Measurements from ENCODE around the gene CSRP1.

The CSRP1 gene

GRCh38 chr1:201459775-201460174, 47.1 kb downstream of the CSRP1 start:
- no peaks in the 10 kb centered on the region for H3K9me3 ChIP-seq (ENCODE audit: severe bottlenecking)
- no peak for DNase-seq
- H3K27me3 ChIP-seq (ENCODE audit: insufficient read depth, low read depth, severe bottlenecking) = no peaks in the 10 kb centered on the region
- no peak for TF ChIP-seq CTCF (IDR thresholded peaks at IDR 0.05; ENCODE audit: low read depth, low read length)
- H3K27ac ChIP-seq = no peak overlapping the region
- H3K4me3 ChIP-seq (ENCODE audit: low read depth, low read length) = no peak overlapping the region
- H3K36me3 ChIP-seq = peaks cover 8% of the 10 kb centered on the region

GRCh38 chr1:201459052-201459451, 47.9 kb downstream of the CSRP1 start:
- Histone ChIP-seq H3K4me3 (ENCODE audit: low read depth, low read length) (no peak overlapping the region), H3K36me3 (peaks cover 1% of the 10 kb centered on the region), H3K27me3 (ENCODE audit: insufficient read depth, low read depth, severe bottlenecking) (no peaks in the 10 kb centered on the region), H3K9me3 (ENCODE audit: severe bottlenecking) (no peaks in the 10 kb centered on the region), H3K27ac (no peak overlapping the region)
- no peak for TF ChIP-seq CTCF (IDR thresholded peaks at IDR 0.05; ENCODE audit: low read depth, low read length)
- DNase-seq = no peak

- Histone ChIP-seq H3K9me3 (ENCODE audit: severe bottlenecking) (no peaks in the 10 kb centered on the region), H3K27ac (no peak overlapping the region), H3K36me3 (no peaks in the 10 kb centered on the region), H3K27me3 (ENCODE audit: insufficient read depth, low read depth, severe bottlenecking) (no peaks in the 10 kb centered on the region), H3K4me3 (ENCODE audit: low read depth, low read length) (no peak overlapping the region)
- TF ChIP-seq CTCF (IDR thresholded peaks at IDR 0.05; ENCODE audit: low read depth, low read length) = no peak
- DNase-seq = no peak
Observed at GRCh38 chr1:201457508-201457960, 49.4 kb downstream of the CSRP1 start.

- DNase-seq = no peak
- Histone ChIP-seq H3K9me3 (ENCODE audit: severe bottlenecking) (no peaks in the 10 kb centered on the region), H3K36me3 (no peaks in the 10 kb centered on the region), H3K4me3 (ENCODE audit: low read depth, low read length) (no peak overlapping the region), H3K27ac (no peak overlapping the region), H3K27me3 (ENCODE audit: insufficient read depth, low read depth, severe bottlenecking) (no peaks in the 10 kb centered on the region)
- TF ChIP-seq CTCF (IDR thresholded peaks at IDR 0.05; ENCODE audit: low read depth, low read length) = no peak
Observed at GRCh38 chr1:201456499-201457309, 50.2 kb downstream of the CSRP1 start.

- no peak overlapping the region for H3K4me3 ChIP-seq (ENCODE audit: low read depth, low read length)
- no peak overlapping the region for H3K27ac ChIP-seq
- no peaks in the 10 kb centered on the region for H3K27me3 ChIP-seq (ENCODE audit: insufficient read depth, low read depth, severe bottlenecking)
- TF ChIP-seq CTCF (IDR thresholded peaks at IDR 0.05; ENCODE audit: low read depth, low read length) = no peak
- H3K36me3 ChIP-seq = no peaks in the 10 kb centered on the region
- no peaks in the 10 kb centered on the region for H3K9me3 ChIP-seq (ENCODE audit: severe bottlenecking)
- DNase-seq = no peak
Observed at GRCh38 chr1:201455098-201455497, 51.8 kb downstream of the CSRP1 start.

- H3K9me3 ChIP-seq (ENCODE audit: severe bottlenecking) = no peaks in the 10 kb centered on the region
- H3K4me3 ChIP-seq (ENCODE audit: low read depth, low read length) = no peak overlapping the region
- DNase-seq = no peak
- no peaks in the 10 kb centered on the region for H3K27me3 ChIP-seq (ENCODE audit: insufficient read depth, low read depth, severe bottlenecking)
- H3K36me3 ChIP-seq = no peaks in the 10 kb centered on the region
- no peak overlapping the region for H3K27ac ChIP-seq
- TF ChIP-seq CTCF (IDR thresholded peaks at IDR 0.05; ENCODE audit: low read depth, low read length) = no peak
Observed at GRCh38 chr1:201454608-201455007, 52.3 kb downstream of the CSRP1 start.

Data from WERI-Rb-1 (cell line).